Panc1 (cell line): Measurements from ENCODE around the gene CDRT15. TPM values are rescaled to one million over a fixed set of nuclear protein-coding genes. Genes with fewer than 3 reads are reported as not detected.

Experiments used
- ATAC-seq: fragments of 200-7000 bp; cut with Tn5 transposase; 2 replicates; pipeline ENCODE4 v1.9.1; 2020; ENCODE audit warnings: mild to moderate bottlenecking, moderate library complexity
- BruUV-seq: library from RNA; stranded (reverse); fragments of 400-500 nt; replicated peaks from 2 replicates; lab custom pipeline; 2021; lab: Mats Ljungman, UMichigan
- CTCF ChIA-PET: fragments of 300-600 bp; sonication (Branson Sonifier 250); formaldehyde crosslinking; loops from one replicate; lab custom pipeline; 2022; ENCODE audit warnings: antibody characterized with exemption; lab: Charles Lee
- POLR2A ChIA-PET: fragments of 300-600 bp; sonication (Branson Sonifier 250); formaldehyde crosslinking; loops from one replicate; lab custom pipeline; 2022; ENCODE audit warnings: antibody characterized with exemption; lab: Charles Lee
- DNase-seq: peaks from one replicate; pipeline ENCODE4 v3.0.0-alpha.2; 2010; ENCODE audit warnings: low read depth, low spot score
- H3K27ac ChIP-seq: 2 replicates; pipeline ENCODE4 v1.5.1; 2011; ENCODE audit warnings: mild to moderate bottlenecking, low read length, inconsistent platforms
- H3K27me3 ChIP-seq: fragments of 200-500 bp; sonication (Bioruptor generic); 2 replicates; pipeline ENCODE4 v1.6.0; 2014; ENCODE audit warnings: low read length, inconsistent platforms; ENCODE audit not compliant: control insufficient read depth, insufficient read depth
- H3K36me3 ChIP-seq: fragments of 200-500 bp; sonication (Bioruptor generic); 2 replicates; pipeline ENCODE4 v1.5.1; 2014; ENCODE audit warnings: inconsistent platforms, mild to moderate bottlenecking, low read length, moderate library complexity; ENCODE audit not compliant: control insufficient read depth, insufficient read depth
- H3K4me1 ChIP-seq: 2 replicates; pipeline ENCODE4 v1.5.1; 2011; ENCODE audit warnings: inconsistent platforms, mild to moderate bottlenecking, low read length, moderate library complexity; ENCODE audit not compliant: control insufficient read depth, insufficient read depth
- H3K4me3 ChIP-seq, 2 experiments: 2 replicates each; pipeline ENCODE4 v1.5.1; 2011 to 2012; ENCODE audit warnings: low read depth in 2 of 2, low read length in 2 of 2, mild to moderate bottlenecking in 2 of 2, inconsistent platforms in 1 of 2, moderate library complexity in 1 of 2
- H3K9me3 ChIP-seq: fragments of 200-500 bp; sonication (Bioruptor generic); 2 replicates; pipeline ENCODE4 v1.5.1; 2014; ENCODE audit warnings: low read depth, mild to moderate bottlenecking, inconsistent platforms, low read length, moderate library complexity; ENCODE audit not compliant: control insufficient read depth, insufficient read depth
- POLR2AphosphoS5 ChIP-seq: IDR thresholded peaks from 2 replicates; pipeline ENCODE4 v1.6.1; 2012; ENCODE audit warnings: mild to moderate bottlenecking, low read depth, low read length, moderate library complexity
- SIN3A ChIP-seq: IDR thresholded peaks from 2 replicates; pipeline ENCODE4 v1.6.1; 2012; ENCODE audit warnings: low read depth, mild to moderate bottlenecking, low read length, moderate library complexity, borderline replicate concordance; ENCODE audit not compliant: insufficient read depth
- TCF7L2 ChIP-seq: IDR thresholded peaks from 2 replicates; pipeline ENCODE4 v1.6.1; 2011; ENCODE audit warnings: mild to moderate bottlenecking, low read depth, low read length, inconsistent platforms
- in situ Hi-C: cut with HindIII; loops from 2 replicates; pipeline ENCODE4 v1.10.0; 2016; ENCODE audit warnings: low sequenced_read_pairs, low pct_unique_long_range_greater_than_20kb
- intact Hi-C: fragments of 100-400 bp; cut with micrococcal nuclease; formaldehyde crosslinking; loops from one replicate; pipeline ENCODE4 v1.10.0; 2022; ENCODE audit not compliant: unreplicated experiment
- total RNA-seq: library from RNA; stranded (reverse); gene quantifications from one replicate; pipeline ENCODE4 v1.2.1, GENCODE V29; 2021; ENCODE audit not compliant: unreplicated experiment
- TF ChIP-seq, protein P1 (sequence below), 2 experiments: IDR thresholded peaks; 2 replicates each; pipeline ENCODE4 v1.6.1; 2011 to 2012; ENCODE audit warnings: low read depth in 2 of 2, control low read depth in 1 of 2, low read length in 1 of 2, mild to moderate bottlenecking in 1 of 2, moderate library complexity in 1 of 2; ENCODE audit not compliant: insufficient read depth in 1 of 2
- TF ChIP-seq, protein P2 (sequence below): fragments of 450-650 bp; IDR thresholded peaks from 2 replicates; pipeline ENCODE4 v1.5.1; 2017; ENCODE audit warnings: mild to moderate bottlenecking

The CDRT15 gene
- total RNA-seq, 1 experiment from 2014 or later, result not detected

DNA sequence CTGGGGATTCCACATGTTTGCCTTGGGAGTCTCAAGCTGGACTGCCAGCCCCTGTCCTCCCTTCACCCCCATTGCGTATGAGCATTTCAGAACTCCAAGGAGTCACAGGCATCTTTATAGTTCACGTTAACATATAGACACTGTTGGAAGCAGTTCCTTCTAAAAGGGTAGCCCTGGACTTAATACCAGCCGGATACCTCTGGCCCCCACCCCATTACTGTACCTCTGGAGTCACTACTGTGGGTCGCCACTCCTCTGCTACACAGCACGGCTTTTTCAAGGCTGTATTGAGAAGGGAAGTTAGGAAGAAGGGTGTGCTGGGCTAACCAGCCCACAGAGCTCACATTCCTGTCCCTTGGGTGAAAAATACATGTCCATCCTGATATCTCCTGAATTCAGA, 28.9 kb downstream of the CDRT15 start:
- H3K27me3 ChIP-seq, result no peaks in the 10 kb centered on the region
- intact Hi-C loops, result no loop called here
- in situ Hi-C loops, result no loop called here

DNA sequence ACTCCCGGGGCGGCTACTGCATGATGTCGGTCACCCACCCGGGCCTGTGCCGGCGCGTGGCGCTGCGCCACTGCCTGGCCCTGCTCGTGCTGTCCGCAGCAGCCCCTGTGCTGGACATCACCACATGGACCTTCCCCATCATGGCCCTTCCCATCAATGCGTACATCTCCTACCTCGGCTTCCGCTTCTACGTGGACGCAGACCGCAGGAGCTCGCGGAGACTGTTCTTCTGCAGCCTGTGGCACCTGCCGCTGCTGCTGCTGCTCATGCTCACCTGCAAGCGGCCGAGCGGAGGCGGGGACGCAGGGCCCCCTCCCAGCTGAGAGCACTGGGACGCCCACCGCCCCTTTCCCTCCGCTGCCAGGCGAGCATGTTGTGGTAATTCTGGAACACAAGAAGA, 29.8 kb downstream of the CDRT15 start:
- Histone ChIP-seq H3K4me1 (no peaks in the 10 kb centered on the region), H3K36me3 (no peaks in the 10 kb centered on the region), H3K27ac (no peak overlapping the region), H3K9me3 (no peaks in the 10 kb centered on the region), H3K4me3 (no peak overlapping the region), H3K27me3 (no peaks in the 10 kb centered on the region)
- in situ Hi-C loops (no loop called here), intact Hi-C loops (no loop called here)
- BruUV-seq, result no TSS peak
- DNase-seq (no peak), ATAC-seq (no peak)
- ChIA-PET POLR2A (no interaction called here), CTCF (no interaction called here)
- TF ChIP-seq TCF7L2 (no peak), POLR2AphosphoS5 (no peak), SIN3A (no peak)
- TF ChIP-seq, protein P1, sequence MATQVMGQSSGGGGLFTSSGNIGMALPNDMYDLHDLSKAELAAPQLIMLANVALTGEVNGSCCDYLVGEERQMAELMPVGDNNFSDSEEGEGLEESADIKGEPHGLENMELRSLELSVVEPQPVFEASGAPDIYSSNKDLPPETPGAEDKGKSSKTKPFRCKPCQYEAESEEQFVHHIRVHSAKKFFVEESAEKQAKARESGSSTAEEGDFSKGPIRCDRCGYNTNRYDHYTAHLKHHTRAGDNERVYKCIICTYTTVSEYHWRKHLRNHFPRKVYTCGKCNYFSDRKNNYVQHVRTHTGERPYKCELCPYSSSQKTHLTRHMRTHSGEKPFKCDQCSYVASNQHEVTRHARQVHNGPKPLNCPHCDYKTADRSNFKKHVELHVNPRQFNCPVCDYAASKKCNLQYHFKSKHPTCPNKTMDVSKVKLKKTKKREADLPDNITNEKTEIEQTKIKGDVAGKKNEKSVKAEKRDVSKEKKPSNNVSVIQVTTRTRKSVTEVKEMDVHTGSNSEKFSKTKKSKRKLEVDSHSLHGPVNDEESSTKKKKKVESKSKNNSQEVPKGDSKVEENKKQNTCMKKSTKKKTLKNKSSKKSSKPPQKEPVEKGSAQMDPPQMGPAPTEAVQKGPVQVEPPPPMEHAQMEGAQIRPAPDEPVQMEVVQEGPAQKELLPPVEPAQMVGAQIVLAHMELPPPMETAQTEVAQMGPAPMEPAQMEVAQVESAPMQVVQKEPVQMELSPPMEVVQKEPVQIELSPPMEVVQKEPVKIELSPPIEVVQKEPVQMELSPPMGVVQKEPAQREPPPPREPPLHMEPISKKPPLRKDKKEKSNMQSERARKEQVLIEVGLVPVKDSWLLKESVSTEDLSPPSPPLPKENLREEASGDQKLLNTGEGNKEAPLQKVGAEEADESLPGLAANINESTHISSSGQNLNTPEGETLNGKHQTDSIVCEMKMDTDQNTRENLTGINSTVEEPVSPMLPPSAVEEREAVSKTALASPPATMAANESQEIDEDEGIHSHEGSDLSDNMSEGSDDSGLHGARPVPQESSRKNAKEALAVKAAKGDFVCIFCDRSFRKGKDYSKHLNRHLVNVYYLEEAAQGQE (IDR thresholded peaks at IDR 0.05; ENCODE audit: insufficient read depth in 1 of 2, low read depth in 2 of 2, low read length in 1 of 2), result no peak
- TF ChIP-seq, protein P2, sequence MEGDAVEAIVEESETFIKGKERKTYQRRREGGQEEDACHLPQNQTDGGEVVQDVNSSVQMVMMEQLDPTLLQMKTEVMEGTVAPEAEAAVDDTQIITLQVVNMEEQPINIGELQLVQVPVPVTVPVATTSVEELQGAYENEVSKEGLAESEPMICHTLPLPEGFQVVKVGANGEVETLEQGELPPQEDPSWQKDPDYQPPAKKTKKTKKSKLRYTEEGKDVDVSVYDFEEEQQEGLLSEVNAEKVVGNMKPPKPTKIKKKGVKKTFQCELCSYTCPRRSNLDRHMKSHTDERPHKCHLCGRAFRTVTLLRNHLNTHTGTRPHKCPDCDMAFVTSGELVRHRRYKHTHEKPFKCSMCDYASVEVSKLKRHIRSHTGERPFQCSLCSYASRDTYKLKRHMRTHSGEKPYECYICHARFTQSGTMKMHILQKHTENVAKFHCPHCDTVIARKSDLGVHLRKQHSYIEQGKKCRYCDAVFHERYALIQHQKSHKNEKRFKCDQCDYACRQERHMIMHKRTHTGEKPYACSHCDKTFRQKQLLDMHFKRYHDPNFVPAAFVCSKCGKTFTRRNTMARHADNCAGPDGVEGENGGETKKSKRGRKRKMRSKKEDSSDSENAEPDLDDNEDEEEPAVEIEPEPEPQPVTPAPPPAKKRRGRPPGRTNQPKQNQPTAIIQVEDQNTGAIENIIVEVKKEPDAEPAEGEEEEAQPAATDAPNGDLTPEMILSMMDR, result no peak

More for the DNA sequence above, 28.9 kb downstream of the CDRT15 start:
- Histone ChIP-seq H3K9me3 (no peaks in the 10 kb centered on the region), H3K27ac (no peak overlapping the region), H3K4me3 (no peak overlapping the region), H3K36me3 (no peaks in the 10 kb centered on the region), H3K4me1 (no peaks in the 10 kb centered on the region)
- ATAC-seq, result no peak
- CTCF ChIA-PET, result no interaction called here
- TF ChIP-seq, protein P1 (IDR thresholded peaks at IDR 0.05; ENCODE audit: insufficient read depth in 1 of 2, low read depth in 2 of 2, low read length in 1 of 2), result no peak
- TF ChIP-seq, protein P2, result no peak
- no peak for TF ChIP-seq POLR2AphosphoS5
- TF ChIP-seq SIN3A, result no peak
- TF ChIP-seq TCF7L2, result no peak
- DNase-seq, result no peak
- no TSS peak for BruUV-seq
- POLR2A ChIA-PET, result no interaction called here
